HepG2 (cell line): ENCODE results near the gene CAMTA1. TPM values are rescaled to one million over a fixed set of nuclear protein-coding genes. Genes with fewer than 3 reads are reported as not detected.
A peak's percentile ranks its signal among the peaks of the same experiment; 100 is the strongest.

ENCODE experiments used
- HDAC1 ChIP-seq: sonication (generic); formaldehyde crosslinking; IDR thresholded peaks from 2 replicates; pipeline ENCODE4 v1.5.1; 2020; ENCODE audit warnings: mild to moderate bottlenecking, missing genetic modification reagents
- IKZF1 ChIP-seq: fragments of 450-650 bp; IDR thresholded peaks from 2 replicates; pipeline ENCODE4 v1.7.1; 2016
- KAT7 ChIP-seq: IDR thresholded peaks from 2 replicates; pipeline ENCODE4 v1.6.1; 2018; ENCODE audit warnings: borderline replicate concordance, missing compliant biosample characterization
- KMT2A ChIP-seq: sonication (generic); formaldehyde crosslinking; IDR thresholded peaks from 2 replicates; pipeline ENCODE4 v1.4.0; 2020; ENCODE audit warnings: missing genetic modification reagents
- MAFK ChIP-seq, 2 experiments: IDR thresholded peaks in 1 of 2; conservative IDR thresholded peaks in 1 of 2; 2 replicates each; pipeline ENCODE4 v1.6.1; 2011; ENCODE audit warnings: improper control_type of control experiment in 2 of 2, low read length in 2 of 2
- MED8 ChIP-seq: sonication (generic); formaldehyde crosslinking; IDR thresholded peaks from 2 replicates; pipeline ENCODE4 v1.8.1; 2023; ENCODE audit warnings: mild to moderate bottlenecking, missing genetic modification reagents; ENCODE audit not compliant: insufficient replicate concordance
- NFIB ChIP-seq: sonication (generic); formaldehyde crosslinking; IDR thresholded peaks from 2 replicates; pipeline ENCODE4 v1.9.0; 2021; ENCODE audit warnings: missing genetic modification reagents, mild to moderate bottlenecking, borderline replicate concordance
- RAD21 ChIP-seq: fragments of 450-650 bp; formaldehyde crosslinking; IDR thresholded peaks from 2 replicates; pipeline ENCODE4 v1.5.0; 2020; ENCODE audit warnings: mild to moderate bottlenecking
- SIN3A ChIP-seq: IDR thresholded peaks from 2 replicates; pipeline ENCODE4 v1.6.1; 2011; ENCODE audit warnings: low read depth, mild to moderate bottlenecking, control low read depth, low read length, borderline replicate concordance
- SMYD3 ChIP-seq: sonication (generic); formaldehyde crosslinking; IDR thresholded peaks from 2 replicates; pipeline ENCODE4 v1.8.1; 2023; ENCODE audit warnings: mild to moderate bottlenecking, missing genetic modification reagents
- THAP11 ChIP-seq: IDR thresholded peaks from 2 replicates; pipeline ENCODE4 v1.6.1; 2016; ENCODE audit warnings: missing biosample characterization, missing genetic modification reagents
- ZNF251 ChIP-seq: sonication (generic); formaldehyde crosslinking; IDR thresholded peaks from 2 replicates; pipeline ENCODE4 v1.9.0; 2021; ENCODE audit warnings: mild to moderate bottlenecking, missing genetic modification reagents
- ZNF326 ChIP-seq: sonication (generic); formaldehyde crosslinking; IDR thresholded peaks from 2 replicates; pipeline ENCODE4 v1.4.0; 2020; ENCODE audit warnings: missing genetic modification reagents, borderline replicate concordance
- ZNF678 ChIP-seq: sonication (generic); formaldehyde crosslinking; IDR thresholded peaks from 2 replicates; pipeline ENCODE4 v1.4.0; 2020; ENCODE audit warnings: mild to moderate bottlenecking, missing genetic modification reagents
- ZNF816 ChIP-seq: sonication (generic); formaldehyde crosslinking; IDR thresholded peaks from 2 replicates; pipeline ENCODE4 v1.8.0; 2022; ENCODE audit warnings: missing genetic modification reagents, mild to moderate bottlenecking, borderline replicate concordance
- polyA plus RNA-seq, 8 experiments: library from polyadenylated mRNA; depleted of rRNA in 3 of 8; stranded (reverse) in 7 of 8; unstranded in 1 of 8; fragments of >200 nt; fragmentation: Illumina TruSeq in 4 of 8; extraction: Trizol in 4 of 8; gene quantifications; 2 replicates each; pipeline versions ENCODE4 v1.2.1 to v1.2.3, GENCODE V29; 2011 to 2016; ENCODE audit warnings: low read depth in 4 of 8, missing spikeins in 1 of 8, mixed read lengths in 1 of 8; ENCODE audit not compliant: insufficient read depth in 1 of 8
- total RNA-seq, 5 experiments: library from RNA; depleted of rRNA; stranded (reverse); fragments of >200 nt; fragmentation: Illumina TruSeq; extraction: Trizol; gene quantifications; 2 replicates each; pipeline ENCODE4 v1.2.3, GENCODE V29; 2016; ENCODE audit warnings: low read depth in 1 of 5
- TF ChIP-seq, protein P1 (sequence below): sonication (generic); formaldehyde crosslinking; IDR thresholded peaks from 2 replicates; pipeline ENCODE4 v1.5.1; 2020; ENCODE audit warnings: mild to moderate bottlenecking, missing genetic modification reagents, moderate library complexity
- TF ChIP-seq, protein P2 (sequence below): sonication (generic); formaldehyde crosslinking; IDR thresholded peaks from 2 replicates; pipeline ENCODE4 v1.4.0; 2020; ENCODE audit warnings: missing genetic modification reagents, borderline replicate concordance
- TF ChIP-seq, protein P3 (sequence below): sonication (generic); formaldehyde crosslinking; IDR thresholded peaks from 2 replicates; pipeline ENCODE4 v1.4.0; 2020; ENCODE audit warnings: missing genetic modification reagents
- TF ChIP-seq, protein P4 (sequence below): sonication (generic); formaldehyde crosslinking; IDR thresholded peaks from 2 replicates; pipeline ENCODE4 v1.5.0; 2020; ENCODE audit warnings: mild to moderate bottlenecking, missing genetic modification reagents

The CAMTA1 gene
- total and polyA plus RNA-seq, 2 of the 13 experiments (the other 11 are each of a cell fraction or from before 2014, with no cell fraction given), result 25.0 to 36.4 TPM

DNA sequence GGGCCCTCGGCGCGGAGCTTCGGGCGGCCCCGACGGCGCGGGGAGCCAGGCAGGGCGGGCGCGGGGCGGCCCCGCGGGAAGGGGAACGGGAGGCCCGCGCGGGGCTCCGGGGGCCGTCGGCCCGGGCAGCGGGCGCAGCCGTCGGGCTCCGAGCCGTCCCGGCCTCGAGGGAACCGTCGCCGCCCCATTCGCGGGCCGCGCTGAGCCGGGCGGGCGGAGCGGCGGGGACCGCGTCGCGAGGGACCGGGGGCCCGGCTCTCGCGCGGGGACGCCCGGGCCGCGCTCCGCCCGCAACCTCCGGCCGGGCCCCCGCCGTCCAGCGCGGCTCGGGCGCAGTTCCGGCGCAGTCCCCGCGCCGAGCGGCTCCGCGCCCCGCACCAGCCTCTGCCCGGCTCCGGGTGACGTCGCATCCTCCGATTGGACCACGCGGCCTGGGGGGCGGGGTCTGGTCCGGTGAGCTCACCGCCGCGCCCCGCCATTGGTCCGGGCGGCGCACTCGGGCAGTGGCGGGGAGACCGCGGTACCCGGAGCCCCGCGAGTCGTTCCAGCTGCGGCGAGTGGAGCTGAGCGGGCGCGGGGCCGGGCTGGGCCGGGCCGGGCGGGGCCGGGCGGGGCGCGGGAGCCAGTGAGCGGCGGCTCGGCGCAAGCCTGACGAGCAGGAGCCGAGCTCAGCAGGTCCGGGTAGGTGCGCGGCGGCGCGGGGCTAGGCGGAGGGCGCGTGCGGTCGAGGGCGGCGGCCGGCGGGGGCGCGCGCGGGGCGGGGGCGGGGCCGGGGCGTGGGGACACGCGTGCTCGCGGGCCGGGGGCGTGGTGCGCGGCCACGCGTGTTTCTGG, 919.2 kb downstream of the CAMTA1 start (continued):
- TF ChIP-seq MAFK (conservative IDR thresholded peaks at IDR 0.05 in 1 of 2, IDR thresholded peaks at IDR 0.05 in 1 of 2; ENCODE audit: low read length in 2 of 2) (no peak), RAD21 (0 out of 2 replicates have a peak, but pooled peaks have one; percentile 14), KAT7 (CRISPR knock-in tag) (no peak), SMYD3 (CRISPR knock-in tag) (no peak), ZNF251 (CRISPR knock-in tag) (no peak), THAP11 (CRISPR knock-in tag) (0 out of 2 replicates have a peak, but pooled peaks have one; percentile 13), KMT2A (CRISPR knock-in tag) (no peak), IKZF1 (no peak), ZNF678 (CRISPR knock-in tag) (0 out of 2 replicates have a peak, but pooled peaks have one; percentile 26), HDAC1 (CRISPR knock-in tag) (peak; percentile 32; the same call in 1 of the 2 replicates), ZNF326 (CRISPR knock-in tag) (no peak), ZNF816 (CRISPR knock-in tag) (no peak), SIN3A (0 out of 2 replicates have a peak, but pooled peaks have one; percentile 36), NFIB (CRISPR knock-in tag) (no peak), MED8 (no peak)
- TF ChIP-seq, protein P1, sequence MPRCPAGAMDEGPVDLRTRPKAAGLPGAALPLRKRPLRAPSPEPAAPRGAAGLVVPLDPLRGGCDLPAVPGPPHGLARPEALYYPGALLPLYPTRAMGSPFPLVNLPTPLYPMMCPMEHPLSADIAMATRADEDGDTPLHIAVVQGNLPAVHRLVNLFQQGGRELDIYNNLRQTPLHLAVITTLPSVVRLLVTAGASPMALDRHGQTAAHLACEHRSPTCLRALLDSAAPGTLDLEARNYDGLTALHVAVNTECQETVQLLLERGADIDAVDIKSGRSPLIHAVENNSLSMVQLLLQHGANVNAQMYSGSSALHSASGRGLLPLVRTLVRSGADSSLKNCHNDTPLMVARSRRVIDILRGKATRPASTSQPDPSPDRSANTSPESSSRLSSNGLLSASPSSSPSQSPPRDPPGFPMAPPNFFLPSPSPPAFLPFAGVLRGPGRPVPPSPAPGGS, result 0 out of 2 replicates have a peak, but pooled peaks have one; percentile 23
- TF ChIP-seq, protein P2, sequence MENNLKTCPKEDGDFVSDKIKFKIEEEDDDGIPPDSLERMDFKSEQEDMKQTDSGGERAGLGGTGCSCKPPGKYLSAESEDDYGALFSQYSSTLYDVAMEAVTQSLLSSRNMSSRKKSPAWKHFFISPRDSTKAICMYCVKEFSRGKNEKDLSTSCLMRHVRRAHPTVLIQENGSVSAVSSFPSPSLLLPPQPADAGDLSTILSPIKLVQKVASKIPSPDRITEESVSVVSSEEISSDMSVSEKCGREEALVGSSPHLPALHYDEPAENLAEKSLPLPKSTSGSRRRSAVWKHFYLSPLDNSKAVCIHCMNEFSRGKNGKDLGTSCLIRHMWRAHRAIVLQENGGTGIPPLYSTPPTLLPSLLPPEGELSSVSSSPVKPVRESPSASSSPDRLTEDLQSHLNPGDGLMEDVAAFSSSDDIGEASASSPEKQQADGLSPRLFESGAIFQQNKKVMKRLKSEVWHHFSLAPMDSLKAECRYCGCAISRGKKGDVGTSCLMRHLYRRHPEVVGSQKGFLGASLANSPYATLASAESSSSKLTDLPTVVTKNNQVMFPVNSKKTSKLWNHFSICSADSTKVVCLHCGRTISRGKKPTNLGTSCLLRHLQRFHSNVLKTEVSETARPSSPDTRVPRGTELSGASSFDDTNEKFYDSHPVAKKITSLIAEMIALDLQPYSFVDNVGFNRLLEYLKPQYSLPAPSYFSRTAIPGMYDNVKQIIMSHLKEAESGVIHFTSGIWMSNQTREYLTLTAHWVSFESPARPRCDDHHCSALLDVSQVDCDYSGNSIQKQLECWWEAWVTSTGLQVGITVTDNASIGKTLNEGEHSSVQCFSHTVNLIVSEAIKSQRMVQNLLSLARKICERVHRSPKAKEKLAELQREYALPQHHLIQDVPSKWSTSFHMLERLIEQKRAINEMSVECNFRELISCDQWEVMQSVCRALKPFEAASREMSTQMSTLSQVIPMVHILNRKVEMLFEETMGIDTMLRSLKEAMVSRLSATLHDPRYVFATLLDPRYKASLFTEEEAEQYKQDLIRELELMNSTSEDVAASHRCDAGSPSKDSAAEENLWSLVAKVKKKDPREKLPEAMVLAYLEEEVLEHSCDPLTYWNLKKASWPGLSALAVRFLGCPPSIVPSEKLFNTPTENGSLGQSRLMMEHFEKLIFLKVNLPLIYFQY (CRISPR knock-in tag), result no peak
- TF ChIP-seq, protein P3, sequence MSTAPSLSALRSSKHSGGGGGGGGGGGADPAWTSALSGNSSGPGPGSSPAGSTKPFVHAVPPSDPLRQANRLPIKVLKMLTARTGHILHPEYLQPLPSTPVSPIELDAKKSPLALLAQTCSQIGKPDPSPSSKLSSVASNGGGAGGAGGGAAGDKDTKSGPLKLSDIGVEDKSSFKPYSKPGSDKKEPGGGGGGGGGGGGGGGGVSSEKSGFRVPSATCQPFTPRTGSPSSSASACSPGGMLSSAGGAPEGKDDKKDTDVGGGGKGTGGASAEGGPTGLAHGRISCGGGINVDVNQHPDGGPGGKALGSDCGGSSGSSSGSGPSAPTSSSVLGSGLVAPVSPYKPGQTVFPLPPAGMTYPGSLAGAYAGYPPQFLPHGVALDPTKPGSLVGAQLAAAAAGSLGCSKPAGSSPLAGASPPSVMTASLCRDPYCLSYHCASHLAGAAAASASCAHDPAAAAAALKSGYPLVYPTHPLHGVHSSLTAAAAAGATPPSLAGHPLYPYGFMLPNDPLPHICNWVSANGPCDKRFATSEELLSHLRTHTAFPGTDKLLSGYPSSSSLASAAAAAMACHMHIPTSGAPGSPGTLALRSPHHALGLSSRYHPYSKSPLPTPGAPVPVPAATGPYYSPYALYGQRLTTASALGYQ (CRISPR knock-in tag), result no peak
- TF ChIP-seq, protein P4, sequence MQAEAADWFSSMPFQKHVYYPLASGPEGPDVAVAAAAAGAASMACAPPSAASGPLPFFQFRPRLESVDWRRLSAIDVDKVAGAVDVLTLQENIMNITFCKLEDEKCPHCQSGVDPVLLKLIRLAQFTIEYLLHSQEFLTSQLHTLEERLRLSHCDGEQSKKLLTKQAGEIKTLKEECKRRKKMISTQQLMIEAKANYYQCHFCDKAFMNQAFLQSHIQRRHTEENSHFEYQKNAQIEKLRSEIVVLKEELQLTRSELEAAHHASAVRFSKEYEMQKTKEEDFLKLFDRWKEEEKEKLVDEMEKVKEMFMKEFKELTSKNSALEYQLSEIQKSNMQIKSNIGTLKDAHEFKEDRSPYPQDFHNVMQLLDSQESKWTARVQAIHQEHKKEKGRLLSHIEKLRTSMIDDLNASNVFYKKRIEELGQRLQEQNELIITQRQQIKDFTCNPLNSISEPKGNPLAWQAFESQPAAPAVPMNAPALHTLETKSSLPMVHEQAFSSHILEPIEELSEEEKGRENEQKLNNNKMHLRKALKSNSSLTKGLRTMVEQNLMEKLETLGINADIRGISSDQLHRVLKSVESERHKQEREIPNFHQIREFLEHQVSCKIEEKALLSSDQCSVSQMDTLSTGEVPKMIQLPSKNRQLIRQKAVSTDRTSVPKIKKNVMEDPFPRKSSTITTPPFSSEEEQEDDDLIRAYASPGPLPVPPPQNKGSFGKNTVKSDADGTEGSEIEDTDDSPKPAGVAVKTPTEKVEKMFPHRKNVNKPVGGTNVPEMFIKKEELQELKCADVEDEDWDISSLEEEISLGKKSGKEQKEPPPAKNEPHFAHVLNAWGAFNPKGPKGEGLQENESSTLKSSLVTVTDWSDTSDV (CRISPR knock-in tag), result no peak
